Adrenal gland (tissue), 5 donors: Measurements from ENCODE around the gene KLF4.
A peak's percentile ranks its signal among the peaks of the same experiment; 100 is the strongest.

Source experiments
- POLR2A ChIP-seq, 2 donors: fragments of 450-650 bp; IDR thresholded peaks; one replicate each; pipeline ENCODE4 v1.6.1; 2017; ENCODE audit warnings: antibody characterized with exemption in 2 of 2, mild to moderate bottlenecking in 2 of 2, moderate library complexity in 1 of 2
- TF ChIP-seq, protein P1 (sequence below), 6 experiments: fragments of 450-650 bp in 4 of 6; fragments of 200-600 bp in 2 of 6; sonication (generic) in 1 of 6; IDR thresholded peaks; 1 replicate in 5 of 6; 2 replicates in 1 of 6; pipeline versions ENCODE4 v1.5.1 to v1.8.0; 2016 to 2021; ENCODE audit warnings: antibody characterized with exemption in 6 of 6, mild to moderate bottlenecking in 2 of 6, moderate library complexity in 1 of 6
- donor health status: DM: no; HTN: no; CAD: no.

DNA sequence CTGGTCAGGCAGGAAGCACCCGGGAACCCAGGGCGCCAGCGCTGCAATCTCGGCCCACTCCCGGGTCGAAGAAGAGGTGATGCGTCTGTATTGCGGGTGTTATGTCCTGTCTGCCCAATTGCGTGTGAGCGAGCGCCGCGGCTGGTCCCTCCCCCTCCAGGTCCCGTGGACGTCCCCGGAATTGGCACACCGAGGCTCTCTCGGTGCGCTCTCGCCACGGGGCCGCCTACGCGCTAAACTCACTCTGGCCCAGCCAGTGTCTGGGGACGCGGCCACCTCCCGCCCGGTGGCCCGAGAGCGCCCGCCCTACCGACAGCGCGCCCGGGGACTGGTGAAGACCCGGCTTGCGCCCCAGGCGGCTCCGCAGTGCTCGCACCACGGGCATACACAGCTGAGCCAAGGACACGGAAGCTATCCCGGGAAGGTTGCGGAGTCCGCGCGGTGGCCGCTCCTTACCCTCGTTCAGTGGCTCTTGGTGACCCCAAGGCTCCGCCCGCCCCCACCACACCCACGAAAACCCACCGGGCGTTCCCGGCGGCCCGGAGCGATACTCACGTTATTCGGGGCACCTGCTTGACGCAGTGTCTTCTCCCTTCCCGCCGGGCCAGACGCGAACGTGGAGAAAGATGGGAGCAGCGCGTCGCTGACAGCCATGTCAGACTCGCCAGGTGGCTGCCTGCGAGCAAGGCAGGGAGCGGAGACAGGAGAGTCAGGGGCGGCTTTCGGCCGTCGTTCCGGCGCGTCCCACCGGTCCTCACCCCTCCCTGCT, 1.0 kb downstream of the KLF4 start:
- TF ChIP-seq, protein P1, sequence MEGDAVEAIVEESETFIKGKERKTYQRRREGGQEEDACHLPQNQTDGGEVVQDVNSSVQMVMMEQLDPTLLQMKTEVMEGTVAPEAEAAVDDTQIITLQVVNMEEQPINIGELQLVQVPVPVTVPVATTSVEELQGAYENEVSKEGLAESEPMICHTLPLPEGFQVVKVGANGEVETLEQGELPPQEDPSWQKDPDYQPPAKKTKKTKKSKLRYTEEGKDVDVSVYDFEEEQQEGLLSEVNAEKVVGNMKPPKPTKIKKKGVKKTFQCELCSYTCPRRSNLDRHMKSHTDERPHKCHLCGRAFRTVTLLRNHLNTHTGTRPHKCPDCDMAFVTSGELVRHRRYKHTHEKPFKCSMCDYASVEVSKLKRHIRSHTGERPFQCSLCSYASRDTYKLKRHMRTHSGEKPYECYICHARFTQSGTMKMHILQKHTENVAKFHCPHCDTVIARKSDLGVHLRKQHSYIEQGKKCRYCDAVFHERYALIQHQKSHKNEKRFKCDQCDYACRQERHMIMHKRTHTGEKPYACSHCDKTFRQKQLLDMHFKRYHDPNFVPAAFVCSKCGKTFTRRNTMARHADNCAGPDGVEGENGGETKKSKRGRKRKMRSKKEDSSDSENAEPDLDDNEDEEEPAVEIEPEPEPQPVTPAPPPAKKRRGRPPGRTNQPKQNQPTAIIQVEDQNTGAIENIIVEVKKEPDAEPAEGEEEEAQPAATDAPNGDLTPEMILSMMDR (IDR thresholded peaks at IDR 0.05) = peak in 1 of 6 experiments; percentile 2
- TF ChIP-seq POLR2A (IDR thresholded peaks at IDR 0.05) = peak; percentile 38 to 77
